ENCODE data around the gene NPAS2.

Gene NPAS2

GRCh38 chr2:100991404-100991773 lies 171.4 kb downstream of the NPAS2 start:
- no peak for DNase-seq (ENCODE audit: low spot score)

GRCh38 chr2:100992262-100992661 lies 172.3 kb downstream of the NPAS2 start:
- no peak for DNase-seq (ENCODE audit: low spot score)

DNA sequence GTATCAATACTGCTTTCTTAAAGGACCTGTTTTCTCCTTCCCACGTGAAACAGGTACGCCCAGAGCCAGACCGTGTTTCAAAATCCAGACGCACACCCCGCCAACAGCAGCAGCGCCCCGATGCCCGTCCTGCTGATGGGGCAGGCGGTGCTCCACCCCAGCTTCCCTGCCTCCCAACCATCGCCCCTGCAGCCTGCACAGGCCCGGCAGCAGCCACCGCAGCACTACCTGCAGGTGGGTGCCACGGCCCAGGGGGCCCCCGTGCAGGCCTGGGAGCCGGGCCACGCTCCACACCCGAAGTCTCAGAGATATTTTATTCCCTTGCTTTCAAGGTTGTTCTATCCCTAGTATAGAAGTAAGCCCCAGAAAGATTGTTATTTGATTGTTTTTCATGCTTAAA lies 173.4 kb downstream of the NPAS2 start:
- no peak for DNase-seq (ENCODE audit: low spot score)

- no peak for DNase-seq (ENCODE audit: low spot score)
Observed at GRCh38 chr2:100995309-100996075, 175.6 kb downstream of the NPAS2 start.

DNA sequence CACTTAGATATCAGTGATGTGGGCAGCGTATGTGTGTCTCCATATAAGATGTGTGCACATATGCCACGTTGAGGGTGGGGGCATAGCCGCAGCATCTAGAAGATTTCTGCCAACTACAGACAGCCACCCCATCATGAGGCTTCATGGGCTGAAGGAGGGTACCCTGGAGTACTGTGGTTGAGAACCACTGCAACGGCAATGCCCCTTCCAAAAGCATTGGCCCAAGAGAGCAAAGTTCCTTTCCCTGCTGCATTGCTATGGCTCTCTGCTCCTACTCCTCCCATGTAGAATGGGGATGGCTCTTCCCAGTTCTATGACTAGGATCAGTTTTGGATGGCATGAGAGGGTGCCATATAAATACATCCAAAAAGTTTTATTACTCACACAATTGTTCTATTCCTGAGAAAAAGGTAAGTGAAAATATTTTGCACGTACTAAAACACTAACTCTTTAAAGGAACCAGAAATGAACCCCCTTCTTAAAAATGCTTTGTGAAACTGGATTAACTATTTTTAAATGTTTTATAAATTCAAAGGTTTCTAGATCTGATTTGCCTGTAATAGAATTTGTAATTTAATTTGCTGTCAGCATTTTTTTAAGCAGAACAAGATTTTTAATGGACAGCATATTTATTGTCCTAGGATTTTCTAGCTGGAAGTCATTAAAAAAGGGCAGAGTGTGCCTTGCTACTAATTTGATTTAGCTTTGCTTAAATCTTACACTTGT lies 177.7 kb downstream of the NPAS2 start:
- no peak for DNase-seq (ENCODE audit: low spot score)

- no peak for DNase-seq (ENCODE audit: low spot score)
Observed at GRCh38 chr2:100998235-100998573, 178.3 kb downstream of the NPAS2 start.

- DNase-seq (ENCODE audit: low spot score) = no peak
Observed at GRCh38 chr2:100999995-101000394, 180.1 kb downstream of the NPAS2 start.

DNA sequence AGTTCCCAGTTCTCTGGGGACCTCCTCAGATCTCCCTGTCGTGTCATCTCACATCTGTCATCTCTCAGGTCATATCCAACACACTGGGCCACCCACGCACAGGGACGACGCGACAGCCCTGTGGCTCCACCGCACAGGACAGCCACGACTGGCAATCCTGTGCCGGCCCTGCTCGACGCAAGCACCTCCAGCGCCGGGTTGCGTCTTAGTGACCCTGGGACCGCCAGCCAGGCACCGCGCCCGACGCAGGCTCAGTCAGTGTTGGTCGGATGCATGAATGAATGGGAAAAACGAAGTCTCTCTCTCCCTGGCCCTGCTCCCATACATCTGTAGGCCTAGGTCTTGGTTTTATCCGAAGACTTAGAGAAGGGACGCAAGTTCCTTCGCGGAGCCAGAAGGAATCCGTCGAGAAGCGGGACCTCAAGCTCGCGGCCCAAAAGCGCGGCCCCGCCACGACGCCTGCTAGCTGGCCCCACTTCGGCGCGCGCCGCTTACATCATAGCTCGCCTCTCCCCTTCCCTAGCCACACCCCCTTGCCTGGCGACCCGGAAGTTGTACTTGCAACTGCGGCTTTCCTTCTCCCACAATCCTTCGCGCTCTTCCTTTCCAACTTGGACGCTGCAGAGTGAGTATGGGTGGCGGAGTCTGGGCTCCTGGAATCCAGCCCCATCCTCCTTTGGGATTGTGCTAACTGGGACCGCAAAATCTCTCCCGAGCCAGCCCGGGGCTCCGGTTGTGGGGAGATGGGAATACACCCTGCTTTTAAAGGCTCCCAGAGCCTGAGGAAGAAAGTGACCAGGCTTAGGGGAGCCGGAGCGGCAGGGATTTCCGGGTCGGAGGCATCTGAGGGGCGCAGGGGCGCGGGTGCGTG lies 182.0 kb downstream of the NPAS2 start, which contains the start of gene RPL31:
Gene RPL31, plus strand, starts transcription at position 599 of the 871 bp plus-strand sequence. CDS start 413 bp downstream, outside the sequence.
- peak; percentile 99 for DNase-seq (ENCODE audit: low spot score)

DNA sequence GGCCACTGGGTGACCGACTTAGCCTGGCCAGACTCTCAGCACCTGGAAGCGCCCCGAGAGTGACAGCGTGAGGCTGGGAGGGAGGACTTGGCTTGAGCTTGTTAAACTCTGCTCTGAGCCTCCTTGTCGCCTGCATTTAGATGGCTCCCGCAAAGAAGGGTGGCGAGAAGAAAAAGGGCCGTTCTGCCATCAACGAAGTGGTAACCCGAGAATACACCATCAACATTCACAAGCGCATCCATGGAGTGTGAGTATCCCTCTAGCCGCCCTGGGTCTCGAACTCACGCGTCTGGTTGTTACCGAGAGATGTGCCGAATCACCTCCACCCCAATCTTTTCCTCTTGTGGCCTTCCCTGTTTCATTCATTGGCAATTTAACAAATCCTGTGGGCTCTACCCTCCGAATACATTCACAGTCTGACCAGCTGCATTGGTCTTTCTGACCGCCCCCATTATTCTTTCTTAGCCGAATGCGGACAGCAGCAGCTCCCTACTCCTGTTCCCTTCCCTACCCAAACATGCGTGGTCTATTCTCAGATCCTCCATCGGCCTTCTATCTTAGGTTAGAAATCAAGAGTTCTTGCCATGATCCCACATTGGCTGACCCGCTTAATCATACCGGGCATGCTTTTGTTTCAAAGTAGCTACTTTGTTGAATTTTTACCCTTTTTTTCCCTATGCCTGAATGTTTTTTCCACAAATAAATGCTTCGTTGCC lies 182.8 kb downstream of the NPAS2 start:
- no peak for DNase-seq (ENCODE audit: low spot score)

- DNase-seq (ENCODE audit: low spot score) = no peak
Observed at GRCh38 chr2:101003278-101003775, 183.4 kb downstream of the NPAS2 start.

- DNase-seq (ENCODE audit: low spot score) = no peak
Observed at GRCh38 chr2:101004620-101005325, 184.8 kb downstream of the NPAS2 start.

DNA sequence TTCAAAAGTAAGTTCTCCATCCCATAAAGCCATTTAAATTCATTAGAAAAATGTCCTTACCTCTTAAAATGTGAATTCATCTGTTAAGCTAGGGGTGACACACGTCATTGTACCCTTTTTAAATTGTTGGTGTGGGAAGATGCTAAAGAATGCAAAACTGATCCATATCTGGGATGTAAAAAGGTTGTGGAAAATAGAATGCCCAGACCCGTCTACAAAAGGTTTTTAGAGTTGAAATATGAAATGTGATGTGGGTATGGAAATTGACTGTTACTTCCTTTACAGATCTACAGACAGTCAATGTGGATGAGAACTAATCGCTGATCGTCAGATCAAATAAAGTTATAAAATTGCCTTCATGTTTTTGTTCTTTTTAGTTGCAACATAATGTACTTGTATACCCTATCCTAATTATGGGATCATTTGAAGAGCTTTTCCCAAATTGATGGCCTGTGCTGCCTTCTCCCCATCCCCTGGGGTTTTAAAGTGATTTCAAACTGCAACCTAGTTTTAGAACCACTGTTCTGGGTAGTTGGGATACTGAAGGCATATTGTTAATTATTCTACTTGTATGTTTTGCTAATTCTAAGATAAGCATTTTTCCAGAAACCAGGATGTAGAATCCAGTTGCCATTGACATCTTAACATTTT lies 186.3 kb downstream of the NPAS2 start:
- no peak for DNase-seq (ENCODE audit: low spot score)

- DNase-seq (ENCODE audit: low spot score) = no peak
Observed at GRCh38 chr2:101007415-101008345, 187.7 kb downstream of the NPAS2 start.

DNA sequence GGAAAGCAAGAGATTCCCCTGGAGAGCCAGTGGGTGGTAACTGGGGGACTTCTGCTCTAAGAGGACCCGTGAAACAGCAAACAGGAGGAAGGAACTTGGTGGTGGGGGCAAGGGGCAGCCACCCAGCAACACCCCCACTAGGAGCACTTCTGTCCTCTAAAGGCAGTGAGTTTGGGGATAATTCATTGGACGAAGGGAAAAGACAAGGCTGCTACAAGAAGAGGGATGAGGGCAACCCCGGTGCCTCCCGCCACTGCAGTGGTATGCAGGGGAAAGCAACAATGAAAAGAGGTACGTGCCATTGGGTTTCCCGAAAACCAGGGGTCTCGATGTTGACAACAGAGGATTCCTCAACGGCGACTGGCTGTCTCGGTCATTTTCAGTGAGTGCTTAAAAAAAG lies 191.2 kb downstream of the NPAS2 start:
- no peak for DNase-seq (ENCODE audit: low spot score)

DNA sequence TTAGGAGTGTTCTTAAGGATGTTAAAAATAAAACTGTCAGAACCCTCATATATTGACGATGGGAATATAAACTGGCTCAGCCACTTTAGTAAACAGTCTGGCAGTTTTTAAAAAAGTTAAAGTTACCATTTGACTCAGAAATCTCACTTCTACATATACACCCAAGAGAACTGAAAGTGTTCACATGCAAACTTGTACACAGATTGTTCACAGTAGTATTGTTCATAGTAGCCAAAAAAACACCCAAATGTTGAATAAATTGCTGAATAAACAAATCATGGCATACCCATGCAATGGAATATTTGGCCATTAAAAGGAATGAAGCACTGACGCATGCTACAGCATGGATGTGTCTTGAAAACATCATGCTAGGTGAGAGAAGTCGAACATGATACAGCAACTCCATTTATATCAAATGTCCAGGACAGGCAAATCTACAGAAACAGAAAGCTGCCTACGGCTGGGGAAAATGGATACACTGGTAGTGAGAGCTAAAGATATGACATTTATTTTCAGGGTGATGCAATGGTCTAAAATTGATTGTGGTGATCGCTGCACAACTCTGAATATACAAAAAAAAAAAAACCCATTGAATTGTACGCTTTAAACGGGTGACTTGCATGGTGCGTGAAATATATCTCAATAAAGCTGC lies 192.2 kb downstream of the NPAS2 start:
- DNase-seq (ENCODE audit: low spot score) = no peak

GRCh38 chr2:101012706-101013181 lies 192.8 kb downstream of the NPAS2 start:
- peak; percentile 41 for DNase-seq (ENCODE audit: low spot score)

- no peak for DNase-seq (ENCODE audit: low spot score)
Observed at GRCh38 chr2:101014264-101014857, 194.4 kb downstream of the NPAS2 start.

- no peak for DNase-seq (ENCODE audit: low spot score)
Observed at GRCh38 chr2:101017371-101017770, 197.4 kb downstream of the NPAS2 start.

All from SW480 (cell line).